GM23248 (cell line): ENCODE data around the gene RBP7.

Experiments used
- EZH2 ChIP-seq: fragments of 200-600 bp; sonication (generic); IDR thresholded peaks from 2 replicates; pipeline ENCODE4 v1.6.1; 2018; ENCODE audit warnings: antibody characterized with exemption, mild to moderate bottlenecking; ENCODE audit not compliant: insufficient read depth, poor library complexity, severe bottlenecking
- EZH2phosphoT487 ChIP-seq: fragments of 200-600 bp; sonication (generic); IDR thresholded peaks from 2 replicates; pipeline ENCODE4 v1.6.1; 2018; ENCODE audit warnings: antibody characterized with exemption, moderate library complexity, mild to moderate bottlenecking, low read depth; ENCODE audit not compliant: insufficient read depth

DNA sequence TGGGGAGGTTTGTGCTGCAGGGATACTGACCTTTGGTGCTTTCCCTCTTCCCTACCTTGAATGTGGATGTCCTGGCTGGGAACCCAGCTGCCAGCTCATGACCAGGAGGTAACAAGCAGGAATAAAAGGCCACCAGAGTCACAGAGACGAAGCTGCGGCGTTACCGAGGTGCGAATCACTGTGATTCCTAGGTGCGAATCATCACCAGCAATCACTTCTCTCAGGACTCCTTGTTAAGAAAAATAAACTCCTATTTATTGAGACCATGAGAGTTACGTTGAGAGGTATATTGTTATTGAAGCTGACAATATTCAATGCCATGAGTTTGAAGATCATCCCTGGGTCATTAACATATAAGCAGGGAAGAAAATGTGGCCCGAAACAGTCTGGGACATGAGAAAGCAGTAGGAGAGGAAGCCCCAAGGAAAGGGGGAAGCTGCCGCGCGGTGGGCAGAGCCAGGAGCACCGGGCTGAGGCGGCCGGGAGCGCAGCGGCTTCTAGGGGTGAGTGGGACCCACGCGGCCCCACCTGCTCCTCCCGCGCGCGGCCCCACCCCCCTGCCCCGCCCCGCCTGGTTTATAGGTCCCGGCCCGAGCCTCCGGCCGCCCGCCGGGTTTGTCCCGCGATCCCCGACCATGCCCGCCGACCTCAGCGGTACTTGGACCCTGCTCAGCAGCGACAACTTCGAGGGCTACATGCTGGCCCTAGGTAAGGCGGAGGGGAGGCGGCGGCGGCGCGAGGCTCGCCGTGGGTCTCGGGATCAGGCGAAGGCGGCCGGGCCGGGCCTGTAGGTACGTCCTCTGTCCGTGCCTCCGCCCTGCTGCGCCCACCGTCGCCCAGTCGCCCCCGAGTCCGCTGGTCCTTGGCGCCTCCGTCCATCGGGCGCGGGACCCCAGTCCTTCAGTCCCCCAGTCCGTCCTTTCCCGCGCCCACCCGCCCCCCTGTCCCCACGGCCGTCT, at the start of gene RBP7:
- TF ChIP-seq EZH2phosphoT487 (no peak), EZH2 (peak; percentile 91)
